Large intestine (tissue), 3 donors: ENCODE measurements around the gene F8. TPM values are rescaled to one million over a fixed set of nuclear protein-coding genes. Genes with fewer than 3 reads are reported as not detected.
"Not testable (repeated sequence)": the region's sequence is repeated elsewhere in the genome, so short reads cannot be mapped to it uniquely, and the experiment has no call there.

Experiments used
- DNase-seq, 2 donors: peaks; one replicate each; pipeline versions ENCODE4 v3.0.0 to v3.0.0-alpha.2; 2013
- H3K27ac ChIP-seq: one replicate; pipeline ENCODE4 v1.5.1; 2013; ENCODE audit warnings: low read length
- H3K27me3 ChIP-seq: 2 replicates; pipeline ENCODE4 v1.6.1; 2013; ENCODE audit warnings: low read length; ENCODE audit not compliant: control insufficient read depth, insufficient read depth
- H3K36me3 ChIP-seq: 2 replicates; pipeline ENCODE4 v1.6.1; 2013; ENCODE audit warnings: low read length; ENCODE audit not compliant: control insufficient read depth, insufficient read depth
- H3K4me1 ChIP-seq: one replicate; pipeline ENCODE4 v1.6.1; 2013; ENCODE audit warnings: low read length; ENCODE audit not compliant: control insufficient read depth, insufficient read depth
- H3K4me3 ChIP-seq: one replicate; pipeline ENCODE4 v1.5.1; 2013; ENCODE audit warnings: low read length
- H3K9me3 ChIP-seq: one replicate; pipeline ENCODE4 v1.6.1; 2013; ENCODE audit warnings: mild to moderate bottlenecking, low read depth, low read length, moderate library complexity; ENCODE audit not compliant: control insufficient read depth
- WGBS: methylation state at CpG from one replicate; pipeline ENCODE4 v1.1.5; 2013; ENCODE audit warnings: low lambda C conversion rate; ENCODE audit not compliant: insufficient coverage; 5-methylcytosine and 5-hydroxymethylcytosine counted together
- polyA plus RNA-seq: library from polyadenylated mRNA; unstranded; fragments of 120-200 nt; gene quantifications from one replicate; pipeline ENCODE4 v1.2.1, GENCODE V29; 2013

F8 gene
- polyA plus RNA-seq, 1 donor, result 2.9 TPM

GRCh38 chrX:154918060-154918483, 104.5 kb downstream of the F8 start:
- no peak overlapping the region for H3K4me3 ChIP-seq
- H3K4me1 ChIP-seq, result no peaks in the 10 kb centered on the region
- no peaks in the 10 kb centered on the region for H3K36me3 ChIP-seq
- H3K9me3 ChIP-seq, result no peaks in the 10 kb centered on the region
- H3K27me3 ChIP-seq, result no peaks in the 10 kb centered on the region
- WGBS, result no CpG with 5 or more reads among the region's 5 CpGs
- no peak overlapping the region for H3K27ac ChIP-seq
- DNase-seq, result peak; percentile 20 to 42

GRCh38 chrX:154914052-154914451, 108.5 kb downstream of the F8 start:
- no peak for DNase-seq
- Histone ChIP-seq H3K27me3 (no peaks in the 10 kb centered on the region), H3K4me1 (no peaks in the 10 kb centered on the region), H3K27ac (no peak overlapping the region), H3K4me3 (no peak overlapping the region), H3K9me3 (no peaks in the 10 kb centered on the region), H3K36me3 (no peaks in the 10 kb centered on the region)
- no CpG with 5 or more reads among the region's 2 CpGs for WGBS

GRCh38 chrX:154910528-154910927, 112.0 kb downstream of the F8 start:
- not testable (repeated sequence) for H3K27me3 ChIP-seq, H3K36me3 ChIP-seq, H3K9me3 ChIP-seq, DNase-seq, H3K4me1 ChIP-seq, H3K27ac ChIP-seq, H3K4me3 ChIP-seq
- WGBS, result no CpG with 5 or more reads among the region's 11 CpGs

GRCh38 chrX:154910048-154910447, 112.5 kb downstream of the F8 start:
- H3K4me3 ChIP-seq, H3K4me1 ChIP-seq, DNase-seq, H3K27ac ChIP-seq, H3K36me3 ChIP-seq, H3K9me3 ChIP-seq, H3K27me3 ChIP-seq: not testable (repeated sequence)
- WGBS, result no CpG with 5 or more reads among the region's 4 CpGs

DNA sequence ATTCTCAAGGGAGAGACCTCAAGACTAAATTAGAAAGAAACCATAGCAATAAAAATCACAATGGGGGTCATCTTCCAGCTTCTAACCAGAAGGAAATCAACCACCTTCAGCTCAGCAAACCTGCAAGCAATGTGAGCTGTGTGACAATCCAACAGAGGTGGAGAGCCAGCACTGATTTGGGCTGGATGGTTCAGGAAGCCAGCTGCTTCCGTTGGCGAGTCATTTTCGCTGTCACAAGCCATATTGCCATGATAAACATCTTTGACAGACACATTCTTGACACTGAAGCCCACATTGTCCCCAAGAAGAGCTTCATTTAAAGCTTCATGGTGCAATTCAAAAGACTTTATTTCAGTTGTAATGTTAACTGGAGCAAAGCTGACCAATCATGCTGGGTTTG, 113.7 kb downstream of the F8 start:
- Histone ChIP-seq H3K9me3 (no peaks in the 10 kb centered on the region), H3K4me3 (no peak overlapping the region), H3K27ac (no peak overlapping the region), H3K36me3 (no peaks in the 10 kb centered on the region), H3K27me3 (no peaks in the 10 kb centered on the region), H3K4me1 (no peaks in the 10 kb centered on the region)
- WGBS, result no CpG with 5 or more reads among the region's 3 CpGs
- DNase-seq, result no peak

GRCh38 chrX:154902408-154902807, 120.1 kb downstream of the F8 start:
- Histone ChIP-seq H3K4me3 (no peak overlapping the region), H3K27me3 (no peaks in the 10 kb centered on the region), H3K27ac (no peak overlapping the region), H3K9me3 (no peaks in the 10 kb centered on the region), H3K4me1 (no peaks in the 10 kb centered on the region), H3K36me3 (no peaks in the 10 kb centered on the region)
- WGBS, result no CpG with 5 or more reads among the region's 1 CpG
- no peak for DNase-seq

DNA sequence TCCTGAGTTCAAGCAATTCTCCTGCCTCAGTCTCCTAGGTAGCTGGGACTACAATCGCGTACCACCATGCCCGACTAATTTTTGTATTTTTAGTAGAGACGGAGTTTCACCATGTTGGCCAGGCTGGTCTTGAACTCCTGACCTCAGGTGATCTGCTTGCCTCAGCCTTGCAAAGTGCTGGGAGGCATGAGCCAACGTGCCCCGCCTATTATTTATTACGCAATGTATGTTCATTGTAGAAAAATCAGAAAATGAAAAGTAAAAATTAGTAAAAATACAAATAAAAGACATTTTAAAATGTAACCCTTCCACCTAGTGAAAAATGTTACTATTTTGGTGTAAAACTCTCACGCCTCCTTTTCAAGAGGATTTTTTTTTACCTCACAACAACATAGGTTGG, 122.2 kb downstream of the F8 start:
- DNase-seq, result no peak
- no CpG with 5 or more reads among the region's 8 CpGs for WGBS

DNA sequence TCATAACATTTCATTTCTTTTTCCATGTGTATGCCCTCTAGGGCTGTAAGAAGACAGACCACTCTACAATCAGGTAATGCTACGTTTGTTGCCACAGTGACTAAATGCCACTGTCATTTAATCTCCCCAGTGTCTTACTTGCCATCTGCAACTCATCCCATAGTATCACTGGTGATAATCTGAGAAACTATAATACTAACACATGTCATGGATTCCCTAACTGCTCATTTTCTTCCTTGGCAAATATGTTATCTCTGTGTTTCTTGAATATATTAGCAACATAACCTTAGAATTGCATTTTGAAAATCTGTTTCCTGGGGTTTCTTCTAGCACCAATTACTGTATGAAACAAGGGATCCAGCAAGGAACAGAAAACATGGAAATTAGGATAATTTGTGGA, 130.2 kb downstream of the F8 start:
- no peaks in the 10 kb centered on the region for H3K36me3 ChIP-seq
- no peak for DNase-seq
- WGBS, result no CpG with 5 or more reads among the region's 1 CpG
- H3K4me3 ChIP-seq, result no peak overlapping the region
- H3K27me3 ChIP-seq, result no peaks in the 10 kb centered on the region
- no peaks in the 10 kb centered on the region for H3K9me3 ChIP-seq
- H3K4me1 ChIP-seq, result no peaks in the 10 kb centered on the region
- H3K27ac ChIP-seq, result no peak overlapping the region

More for the DNA sequence above, 122.2 kb downstream of the F8 start:
- Histone ChIP-seq H3K27me3 (no peaks in the 10 kb centered on the region), H3K36me3 (no peaks in the 10 kb centered on the region), H3K4me3 (no peak overlapping the region), H3K9me3 (no peaks in the 10 kb centered on the region), H3K4me1 (no peaks in the 10 kb centered on the region), H3K27ac (no peak overlapping the region)

DNA sequence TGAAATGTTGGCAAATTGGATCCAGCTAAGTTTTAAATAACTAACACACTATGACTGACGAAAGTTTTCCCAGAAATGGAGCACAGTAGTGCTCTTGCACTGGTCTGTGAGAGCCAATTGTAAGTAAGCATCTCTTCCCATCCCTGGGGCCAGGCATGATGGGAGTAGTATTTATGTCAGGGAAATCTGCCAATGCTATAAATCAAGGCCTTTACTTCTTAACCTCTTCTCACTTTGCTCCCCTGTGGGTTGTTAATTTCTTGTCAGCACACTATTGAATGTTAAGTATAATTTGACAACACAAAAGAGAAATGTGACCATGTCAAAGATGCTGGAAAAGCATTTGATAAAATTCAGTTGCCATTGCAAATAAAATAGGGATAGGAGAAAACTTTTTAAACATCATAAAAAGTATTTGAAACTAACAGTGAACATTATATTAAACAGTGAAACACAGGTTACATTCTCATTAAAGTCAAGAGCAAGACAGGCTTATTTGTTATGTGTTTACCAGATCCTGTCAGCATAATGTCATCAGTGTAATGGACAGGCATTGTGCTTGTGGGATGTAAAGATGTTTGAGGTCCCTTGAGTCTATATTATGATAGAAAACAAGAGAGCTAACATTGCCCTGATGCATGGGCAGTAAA, 131.4 kb downstream of the F8 start:
- no CpG with 5 or more reads among the region's 1 CpG for WGBS
- H3K9me3 ChIP-seq, result no peaks in the 10 kb centered on the region
- H3K4me1 ChIP-seq, result no peaks in the 10 kb centered on the region
- no peak for DNase-seq
- no peaks in the 10 kb centered on the region for H3K27me3 ChIP-seq
- no peak overlapping the region for H3K27ac ChIP-seq
- no peak overlapping the region for H3K4me3 ChIP-seq
- no peaks in the 10 kb centered on the region for H3K36me3 ChIP-seq

- H3K36me3 ChIP-seq, H3K4me3 ChIP-seq, H3K27me3 ChIP-seq, DNase-seq, H3K4me1 ChIP-seq, H3K9me3 ChIP-seq, H3K27ac ChIP-seq: not testable (repeated sequence)
- WGBS, result no CpG with 5 or more reads among the region's 62 CpGs
Observed at GRCh38 chrX:154886789-154887221, 135.7 kb downstream of the F8 start.

GRCh38 chrX:154886069-154886788, 136.3 kb downstream of the F8 start, which contains the start of gene F8A1:
Gene F8A1 (plus strand): TSS chrX:154886355. CDS start chrX:154886375, 20 bp downstream.
- not testable (repeated sequence) for H3K9me3 ChIP-seq, H3K36me3 ChIP-seq, H3K4me1 ChIP-seq, H3K4me3 ChIP-seq, H3K27ac ChIP-seq, H3K27me3 ChIP-seq, DNase-seq
- no CpG with 5 or more reads among the region's 91 CpGs for WGBS
